ENCODE data around the gene CA4.
"Not testable (repeated sequence)": the region's sequence is repeated elsewhere in the genome, so short reads cannot be mapped to it uniquely, and the experiment has no call there.

CA4 gene

DNA sequence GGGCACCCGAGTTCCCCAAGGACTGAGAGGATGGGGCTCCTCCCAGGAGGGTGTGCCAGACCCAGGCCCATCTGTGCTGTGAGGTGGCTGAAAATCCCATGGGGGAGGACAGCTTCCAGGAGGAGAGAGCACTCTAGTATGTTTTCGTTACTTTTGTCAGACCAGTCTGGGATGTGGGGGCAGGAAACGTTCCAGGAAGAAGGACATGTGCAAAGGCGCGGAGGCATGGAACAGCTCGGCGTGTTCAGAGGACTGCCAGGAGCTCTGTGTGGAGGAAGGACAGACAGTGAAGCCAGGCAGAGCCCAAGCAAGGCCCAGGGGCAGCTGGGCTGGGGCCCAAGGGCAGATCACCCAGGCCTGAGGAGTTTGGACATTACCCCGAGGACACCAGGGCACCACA lies 7.0 kb downstream of the CA4 start:
- no peak for DNase-seq

DNA sequence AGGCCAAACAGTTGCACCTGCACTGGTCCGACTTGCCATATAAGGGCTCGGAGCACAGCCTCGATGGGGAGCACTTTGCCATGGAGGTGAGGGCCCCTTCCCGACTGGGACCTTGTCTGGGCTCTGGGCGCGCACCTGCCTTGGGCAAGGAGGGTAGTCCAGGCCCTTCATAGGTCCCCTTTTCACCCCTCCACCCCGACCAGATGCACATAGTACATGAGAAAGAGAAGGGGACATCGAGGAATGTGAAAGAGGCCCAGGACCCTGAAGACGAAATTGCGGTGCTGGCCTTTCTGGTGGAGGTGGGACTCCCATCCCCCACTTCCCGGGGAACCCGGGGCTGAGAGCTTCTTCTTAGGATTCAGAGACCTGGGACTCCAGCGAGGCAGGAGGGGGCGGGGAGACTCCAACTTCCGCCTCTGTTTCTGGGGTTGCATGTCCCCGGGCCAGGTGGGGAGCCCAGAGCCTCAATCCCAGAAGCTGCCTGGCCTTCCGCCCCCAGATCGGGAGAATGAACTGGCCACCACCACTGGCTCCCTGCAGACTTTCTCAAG lies 7.8 kb downstream of the CA4 start:
- no peak for DNase-seq

DNA sequence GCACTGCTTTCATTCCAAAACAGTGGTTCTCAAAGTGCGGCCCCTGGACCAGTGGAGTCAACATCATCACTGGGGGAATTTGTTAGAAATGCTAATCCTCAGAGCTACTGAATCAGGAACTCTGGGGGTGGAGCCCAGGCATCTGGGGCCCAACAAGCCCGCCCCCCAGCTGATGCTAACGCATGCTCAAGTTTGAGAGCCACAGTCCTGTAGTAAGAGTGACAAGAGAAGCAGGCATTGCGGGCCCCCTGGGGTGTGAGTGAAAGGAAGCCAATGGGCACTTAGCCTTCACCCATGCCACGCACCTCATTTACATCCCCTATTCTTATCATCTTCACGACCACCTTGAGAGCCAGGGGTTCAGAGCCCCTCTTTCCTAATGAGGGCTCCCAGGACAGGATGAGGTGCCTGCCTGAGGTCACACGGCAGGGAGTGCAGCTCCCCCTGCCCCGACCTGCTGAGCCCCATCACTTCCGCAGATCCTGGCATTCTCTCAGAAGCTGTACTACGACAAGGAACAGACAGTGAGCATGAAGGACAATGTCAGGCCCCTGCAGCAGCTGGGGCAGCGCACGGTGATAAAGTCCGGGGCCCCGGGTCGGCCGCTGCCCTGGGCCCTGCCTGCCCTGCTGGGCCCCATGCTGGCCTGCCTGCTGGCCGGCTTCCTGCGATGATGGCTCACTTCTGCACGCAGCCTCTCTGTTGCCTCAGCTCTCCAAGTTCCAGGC lies 9.1 kb downstream of the CA4 start:
- DNase-seq: no peak

DNA sequence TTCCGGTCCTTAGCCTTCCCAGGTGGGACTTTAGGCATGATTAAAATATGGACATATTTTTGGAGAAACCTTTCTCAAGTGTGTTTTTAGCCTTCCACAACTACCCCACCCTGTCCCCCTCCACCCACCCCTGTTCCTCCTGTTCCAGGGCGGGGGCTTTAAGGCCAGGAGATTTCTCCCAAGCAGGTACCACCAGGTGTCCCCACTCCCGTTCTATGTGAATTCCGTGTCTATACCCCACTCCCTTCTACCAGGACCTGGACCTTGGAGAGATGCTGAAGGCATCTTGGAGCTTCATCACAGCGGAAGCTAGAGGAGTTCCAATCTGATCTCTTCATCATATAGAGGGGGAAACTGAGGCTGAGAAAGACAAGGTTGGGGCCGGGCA lies 9.7 kb downstream of the CA4 start:
- no peak for DNase-seq

DNA sequence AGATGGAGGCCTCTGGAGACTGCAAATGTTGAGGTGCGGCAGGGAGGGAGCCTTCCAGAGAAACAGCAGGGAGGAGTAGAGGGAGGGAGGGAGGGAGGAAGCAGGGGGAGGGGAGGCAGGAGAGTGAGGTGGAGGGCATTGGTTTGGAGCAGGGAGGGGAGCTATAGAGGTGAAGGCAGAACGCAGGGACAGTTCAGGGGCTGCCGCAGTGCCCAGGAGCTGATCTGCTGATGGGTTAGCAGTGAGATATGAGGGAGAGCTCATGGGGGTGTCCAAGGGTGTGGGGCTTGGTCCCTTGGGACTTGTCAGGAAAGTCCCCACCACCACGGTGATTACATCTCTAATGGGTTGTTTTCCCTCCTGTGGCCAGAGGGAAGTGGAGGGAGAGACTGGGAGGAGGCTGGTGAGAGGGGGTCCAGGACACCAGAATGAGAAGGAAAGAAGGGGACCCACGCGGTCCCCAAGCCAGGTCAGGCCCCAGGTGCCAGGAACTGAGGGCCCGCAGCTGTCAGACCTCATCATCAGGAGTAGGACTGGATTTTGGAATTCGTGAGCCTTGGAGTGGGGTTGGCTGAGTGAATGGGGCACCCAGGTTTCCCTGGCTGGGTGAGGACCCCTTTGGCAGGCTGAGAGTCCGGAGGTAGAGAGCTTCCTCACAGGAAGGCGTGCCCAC lies 11.2 kb downstream of the CA4 start:
- no peak for DNase-seq

DNA sequence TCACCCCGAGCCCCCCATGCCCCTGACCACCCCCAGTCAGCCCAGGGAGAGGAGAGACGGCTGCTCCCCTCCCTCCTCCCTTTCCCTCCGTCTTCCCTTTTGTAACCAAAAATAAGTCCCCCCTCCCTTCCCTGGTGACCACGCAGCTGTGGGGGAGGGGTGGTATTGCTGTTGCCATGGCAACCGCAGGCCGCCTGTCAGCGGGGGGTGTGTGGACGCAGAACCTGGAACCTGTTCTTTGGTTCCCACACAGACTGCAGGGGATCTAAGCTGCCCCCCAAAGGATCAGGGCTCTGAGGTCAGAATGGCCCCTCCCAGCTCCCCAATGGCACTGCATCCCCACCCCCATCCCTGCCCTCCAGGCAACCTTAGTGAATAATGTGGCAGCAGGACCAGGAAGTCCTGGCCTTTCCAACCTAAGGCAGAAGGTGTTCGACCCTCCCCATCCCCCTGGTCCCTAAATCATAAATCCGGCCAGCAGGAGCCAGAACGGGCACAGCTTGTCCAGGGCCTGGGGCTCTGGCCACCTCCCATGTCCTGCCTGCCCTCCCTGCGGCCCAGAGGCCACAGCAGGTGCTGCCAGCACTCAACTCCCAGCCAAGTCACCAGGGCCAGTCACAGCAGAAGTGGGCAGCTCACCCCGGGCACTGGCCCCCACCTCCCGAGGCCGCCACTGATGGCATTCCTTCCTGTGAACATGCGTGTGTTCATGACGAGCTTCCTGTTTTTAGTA lies 12.0 kb downstream of the CA4 start:
- no peak for DNase-seq

DNA sequence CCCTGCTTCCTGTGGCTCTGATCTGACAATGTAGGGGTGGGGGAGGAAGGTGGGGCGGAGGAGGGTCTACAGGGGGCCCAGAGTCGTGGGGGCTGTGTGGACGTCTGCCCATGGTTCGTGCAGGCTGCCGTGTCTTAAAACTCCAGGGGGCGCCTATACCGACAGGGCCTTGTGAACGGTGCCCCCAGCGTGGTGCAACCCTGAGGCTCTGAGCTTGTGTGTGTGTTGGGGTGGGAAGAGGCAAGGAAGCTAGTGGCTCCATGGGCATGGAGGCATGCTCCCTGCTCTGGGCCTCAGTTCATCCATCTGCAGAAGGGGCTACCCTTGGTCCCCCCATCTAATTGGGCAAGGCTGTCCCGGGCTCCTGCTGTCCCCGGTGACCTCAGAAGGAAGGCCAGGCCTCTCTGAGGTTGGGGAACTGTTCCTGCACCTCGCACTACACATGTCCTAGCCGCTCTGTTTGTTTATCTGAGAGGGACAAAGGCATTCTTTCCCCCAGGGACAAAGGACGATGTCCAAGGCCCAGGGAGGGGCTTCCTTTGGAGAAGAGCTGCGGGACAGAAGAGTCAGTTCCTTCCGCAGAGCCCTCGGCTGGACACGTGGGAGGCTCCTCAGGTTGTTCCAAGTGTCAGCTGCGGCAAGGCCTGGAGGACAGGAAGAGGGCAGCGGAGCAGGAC lies 13.5 kb downstream of the CA4 start:
- no peak for DNase-seq

DNA sequence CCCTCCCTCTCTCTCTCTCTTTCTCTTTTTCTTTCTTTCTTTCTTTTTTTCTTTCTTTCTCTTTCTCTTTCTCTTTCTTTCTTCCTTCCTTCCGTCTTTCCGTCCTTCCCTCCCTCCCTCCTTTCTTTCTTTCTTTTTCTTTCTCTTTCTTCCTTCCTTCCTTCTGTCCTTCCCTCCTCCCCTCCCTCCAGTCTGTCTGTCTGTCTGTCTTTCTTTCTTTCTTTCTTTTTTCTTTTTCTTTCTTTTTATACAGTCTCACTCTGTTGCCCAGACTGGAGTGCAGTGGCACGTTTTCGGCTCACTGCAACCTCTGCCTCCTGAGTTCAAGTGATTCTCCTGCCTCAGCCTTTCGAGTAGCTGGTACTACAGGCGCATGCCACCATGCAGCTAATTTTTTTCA lies 14.4 kb downstream of the CA4 start:
- DNase-seq: no peak

DNA sequence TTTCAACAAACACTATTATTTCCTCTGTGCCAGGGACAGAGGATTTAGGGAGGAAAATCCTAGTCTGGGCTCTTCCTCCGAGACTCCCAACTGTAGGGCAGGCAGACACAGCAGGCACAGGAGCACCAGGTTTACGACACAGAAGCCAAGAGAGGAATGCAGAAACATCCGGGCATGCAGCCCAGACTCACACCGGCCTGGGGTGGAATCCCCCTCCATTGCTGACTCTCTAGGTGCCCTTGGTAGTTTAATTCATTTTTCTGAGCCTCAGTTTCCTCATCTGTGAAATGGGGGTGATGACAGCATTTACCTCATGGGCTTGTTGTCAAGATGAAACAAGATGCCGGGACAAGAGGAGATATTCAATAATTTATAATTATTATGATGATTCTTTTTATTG lies 14.9 kb downstream of the CA4 start:
- no peak for DNase-seq

DNA sequence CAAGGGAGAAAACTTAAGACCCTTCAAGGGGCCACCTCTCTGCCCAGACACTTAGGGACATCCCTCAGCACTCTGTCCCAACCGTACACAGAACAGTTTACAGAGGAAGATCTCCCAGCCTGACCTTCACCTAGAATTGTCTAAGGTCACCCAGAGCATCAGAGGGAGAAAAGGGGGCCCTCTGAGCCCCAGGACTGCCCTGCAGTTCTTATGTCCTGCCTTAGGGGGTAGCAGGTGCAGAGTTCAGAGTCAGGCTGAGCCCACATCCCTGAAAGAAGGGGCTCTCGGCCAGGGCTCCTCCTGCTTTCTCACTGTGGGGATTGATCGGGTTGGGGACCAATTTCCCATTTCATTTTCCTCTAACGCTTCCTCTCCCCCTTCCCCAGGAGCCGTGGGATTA lies 15.4 kb downstream of the CA4 start:
- DNase-seq: no peak

DNA sequence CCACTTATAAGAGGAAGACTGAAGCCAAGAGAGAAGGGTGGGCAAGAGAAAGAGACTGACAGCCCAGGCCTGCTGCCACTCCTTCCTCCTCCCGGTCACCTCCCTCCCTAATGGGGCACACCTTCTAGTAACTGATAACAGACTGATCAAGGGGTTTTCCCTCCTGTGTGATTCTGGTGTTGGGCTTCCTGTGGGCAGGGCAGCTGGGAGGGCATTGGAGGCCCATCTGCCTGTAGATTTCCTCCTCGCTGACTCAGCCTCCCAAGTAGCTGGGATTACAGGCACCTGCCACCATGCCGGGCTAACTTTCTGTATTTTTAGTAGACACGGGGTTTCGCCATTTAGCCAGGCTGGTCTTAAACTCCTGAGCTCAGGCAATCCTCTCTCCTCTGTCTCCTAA lies 16.2 kb downstream of the CA4 start:
- DNase-seq: no peak

DNA sequence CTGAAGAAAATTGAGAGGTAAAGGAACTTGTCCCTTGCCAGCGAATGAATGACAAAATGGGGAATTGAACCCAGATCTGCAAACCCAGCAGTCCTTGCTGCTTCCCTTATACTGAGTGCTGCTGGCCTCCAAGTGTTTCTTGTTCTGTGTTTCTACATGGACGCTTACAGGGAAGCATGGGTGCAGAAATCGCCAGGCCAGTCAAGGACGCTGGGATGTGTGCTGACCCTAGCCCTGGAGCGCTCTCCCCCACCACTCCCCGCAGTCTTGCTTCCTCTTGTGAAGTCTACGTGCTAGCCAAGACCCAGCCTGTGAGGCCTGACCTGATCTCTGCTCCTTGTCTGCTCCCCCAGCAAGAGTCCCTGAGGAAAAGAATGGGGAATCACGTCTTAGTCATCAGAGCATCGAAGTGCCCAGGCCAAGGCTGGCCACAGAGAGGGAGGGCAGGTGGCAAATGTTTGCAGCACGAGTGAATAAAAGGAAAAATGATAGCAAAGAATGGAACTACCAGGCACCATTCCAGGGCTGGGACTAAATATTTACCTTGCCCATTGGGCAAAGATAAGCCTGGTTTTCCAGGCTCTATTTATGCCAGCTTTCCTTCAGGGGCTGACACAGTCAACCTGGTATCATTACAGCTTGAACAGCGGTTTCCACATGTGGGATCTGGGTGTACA lies 17.4 kb downstream of the CA4 start:
- DNase-seq: no peak

DNA sequence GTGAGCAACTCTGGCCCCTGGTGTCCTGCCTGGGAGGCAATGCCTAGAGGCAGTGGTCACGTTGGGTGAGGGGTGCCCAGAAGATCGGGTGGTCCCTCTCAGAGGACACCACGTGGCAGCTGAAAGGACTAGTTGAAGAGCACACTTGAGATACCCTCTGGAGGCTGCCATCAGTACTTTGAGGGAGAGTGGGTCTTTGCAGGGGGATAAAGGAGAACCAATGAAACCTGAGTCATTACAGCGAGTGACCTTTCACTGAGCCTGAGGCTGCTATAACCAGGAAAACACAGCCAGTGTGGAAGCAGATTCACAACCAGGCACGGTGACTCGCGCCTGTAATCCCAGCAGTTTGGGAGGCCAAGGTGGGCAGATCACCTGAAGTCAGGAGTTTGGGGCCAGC lies 18.9 kb downstream of the CA4 start:
- DNase-seq: no peak

DNA sequence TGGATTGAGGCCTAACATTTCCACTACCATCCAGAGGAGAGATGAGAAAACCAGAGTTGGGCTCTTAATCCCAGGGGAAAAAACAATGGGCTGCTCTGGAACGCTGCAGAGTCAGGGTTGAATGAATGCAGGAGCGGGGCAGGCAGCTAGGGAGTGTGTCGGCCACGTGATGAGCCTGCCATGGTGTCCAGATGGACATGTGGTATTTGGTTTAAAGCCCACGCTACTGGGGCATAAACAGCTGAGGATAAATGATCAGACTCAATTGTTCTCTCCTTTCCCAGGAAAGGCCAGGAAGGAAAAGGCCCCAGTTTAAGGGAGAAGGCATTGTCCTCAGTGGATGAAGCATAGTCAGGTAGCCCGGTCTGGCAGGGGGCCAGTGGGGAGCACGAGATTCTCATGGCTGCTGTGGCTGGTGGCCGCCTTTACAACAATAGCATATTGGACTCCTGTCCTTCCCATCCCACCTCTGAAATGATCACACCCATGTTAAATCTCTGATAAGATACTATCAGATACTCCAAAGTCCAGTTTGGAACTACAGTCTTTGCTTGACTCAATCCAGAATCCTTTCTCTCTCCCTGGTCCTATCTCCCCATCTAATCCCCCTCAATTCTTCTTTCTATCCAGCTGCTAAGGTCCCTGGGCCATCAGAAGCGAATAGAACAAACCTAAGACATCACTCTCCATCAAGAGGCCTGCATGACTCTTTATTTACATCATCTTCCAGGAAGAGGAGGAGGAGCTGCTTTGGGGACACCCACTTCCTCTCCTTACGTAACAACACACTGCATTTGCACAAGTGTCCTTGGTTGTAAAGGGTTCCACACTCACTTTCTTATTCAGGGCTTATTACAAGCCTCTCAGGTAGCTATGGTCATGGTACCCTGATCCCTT lies 20.4 kb downstream of the CA4 start:
- DNase-seq: no peak

DNA sequence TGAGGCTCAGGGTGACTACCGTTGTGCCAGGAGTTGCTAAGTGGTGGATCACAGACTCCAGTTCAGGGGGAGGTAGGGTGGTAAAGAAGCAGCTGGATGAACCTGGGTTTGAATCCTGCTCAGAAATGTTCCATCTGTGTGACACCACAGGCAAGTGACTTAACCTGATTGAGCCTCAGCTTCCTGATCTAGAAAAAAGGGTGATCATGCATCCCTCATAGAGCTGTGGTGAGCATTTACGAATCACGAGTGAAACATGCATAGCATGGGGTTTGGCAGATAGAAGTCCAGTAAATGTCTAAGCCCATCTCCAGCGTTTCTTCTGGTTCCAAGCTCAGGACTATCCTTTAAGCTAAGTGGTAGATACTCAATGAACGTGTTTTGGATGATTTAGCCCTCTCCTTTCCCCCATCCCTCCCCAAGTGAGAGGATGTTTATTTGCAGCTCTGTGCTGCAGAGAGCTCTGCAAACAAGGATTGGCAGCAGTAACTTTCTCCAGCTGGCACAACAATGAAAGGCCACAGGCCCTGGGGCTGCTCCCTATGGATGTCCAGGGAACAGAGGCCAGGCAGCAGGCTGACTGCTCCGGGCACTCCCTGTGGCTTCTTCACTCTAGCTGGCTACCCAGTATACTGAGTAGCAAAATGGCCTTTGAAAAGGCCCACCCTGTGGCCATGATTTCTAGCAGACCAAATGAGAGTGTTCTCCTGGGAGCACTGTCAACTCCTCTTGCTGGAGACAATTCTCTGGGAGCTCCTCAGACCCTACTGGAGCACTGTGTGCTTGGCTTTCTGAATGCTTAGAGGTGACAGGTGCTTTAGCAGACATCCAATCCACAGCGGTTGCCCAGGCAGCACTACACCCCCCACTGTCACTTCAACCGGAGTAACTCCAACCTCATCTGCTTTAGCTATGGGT lies 21.3 kb downstream of the CA4 start:
- DNase-seq: no peak

DNA sequence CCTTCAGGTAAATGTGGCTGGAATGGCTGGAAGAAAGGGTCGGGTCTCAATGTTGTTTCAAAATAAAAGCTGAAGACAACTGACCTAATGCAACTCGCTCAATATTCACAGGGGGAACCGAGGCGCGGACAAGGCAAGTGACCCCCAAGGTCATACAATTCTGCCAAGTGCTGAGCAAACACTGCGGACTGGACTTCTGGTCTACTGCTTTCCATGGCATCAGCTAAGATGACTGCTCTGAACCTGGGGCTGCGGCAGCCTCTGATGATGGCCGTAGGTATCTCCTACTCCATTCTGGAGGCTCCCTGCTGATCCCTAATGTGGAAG lies 21.9 kb downstream of the CA4 start:
- DNase-seq: no peak

DNA sequence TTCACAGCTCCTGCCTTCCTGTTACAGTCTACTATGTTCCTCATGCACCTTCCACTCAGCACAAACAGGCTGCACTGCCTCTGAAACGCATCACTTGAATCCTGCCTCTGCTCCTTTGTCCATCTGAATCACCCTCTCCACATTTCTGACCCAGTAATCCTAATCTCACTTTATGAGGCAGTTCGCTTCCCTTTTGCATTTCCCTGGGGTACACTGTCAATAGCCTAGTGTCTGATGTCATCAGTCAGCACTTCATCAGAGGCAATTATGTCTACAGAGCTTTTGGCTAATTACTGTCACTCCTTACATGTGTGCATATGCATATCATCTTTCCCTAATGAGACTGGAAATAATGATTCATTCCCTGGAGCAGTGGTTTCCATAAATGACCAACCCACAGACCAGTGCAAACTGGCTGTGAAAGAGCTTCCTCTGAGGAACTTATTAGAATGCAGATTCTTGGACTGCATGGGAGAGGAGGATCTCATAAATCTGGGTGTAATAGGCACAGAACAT lies 23.6 kb downstream of the CA4 start:
- DNase-seq: no peak

DNA sequence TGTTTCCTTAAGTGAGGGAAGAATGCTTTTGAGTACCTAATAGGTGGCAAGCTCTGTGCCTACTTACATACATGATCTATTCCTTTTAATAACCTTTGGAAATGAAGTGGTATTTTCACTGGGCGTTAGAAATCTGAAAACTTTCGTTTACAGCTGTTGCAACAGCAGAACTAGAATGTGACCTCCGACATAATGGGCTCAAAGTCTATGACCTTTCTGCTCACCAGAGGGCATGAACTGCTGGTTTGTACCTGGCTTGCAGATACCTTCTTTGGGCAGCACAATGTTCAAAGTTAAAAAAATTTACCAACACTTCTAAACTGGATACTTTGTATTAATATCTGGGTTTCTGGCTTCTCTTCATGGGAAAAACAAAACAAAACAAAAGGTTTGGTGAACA lies 24.3 kb downstream of the CA4 start:
- DNase-seq: no peak

DNA sequence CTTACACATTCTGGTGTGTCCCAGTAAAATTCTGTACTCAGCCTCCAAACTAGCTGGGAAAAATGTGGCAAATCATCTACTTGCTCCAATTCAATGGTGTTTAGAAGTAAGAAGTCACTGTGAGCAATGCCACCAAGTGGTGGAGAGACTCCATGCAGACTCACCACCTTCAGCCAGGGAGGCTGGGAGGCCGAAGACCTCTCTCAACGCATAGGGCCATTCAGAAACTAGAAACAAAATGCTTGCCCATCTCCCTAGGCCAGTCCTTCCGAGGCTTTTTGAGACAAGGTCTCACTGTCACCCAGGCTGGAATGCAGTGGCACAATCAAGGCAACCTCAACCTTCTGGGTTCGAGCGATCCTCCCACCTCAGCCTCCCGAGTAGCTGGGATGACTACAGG lies 25.0 kb downstream of the CA4 start:
- not testable (repeated sequence) for DNase-seq

DNA sequence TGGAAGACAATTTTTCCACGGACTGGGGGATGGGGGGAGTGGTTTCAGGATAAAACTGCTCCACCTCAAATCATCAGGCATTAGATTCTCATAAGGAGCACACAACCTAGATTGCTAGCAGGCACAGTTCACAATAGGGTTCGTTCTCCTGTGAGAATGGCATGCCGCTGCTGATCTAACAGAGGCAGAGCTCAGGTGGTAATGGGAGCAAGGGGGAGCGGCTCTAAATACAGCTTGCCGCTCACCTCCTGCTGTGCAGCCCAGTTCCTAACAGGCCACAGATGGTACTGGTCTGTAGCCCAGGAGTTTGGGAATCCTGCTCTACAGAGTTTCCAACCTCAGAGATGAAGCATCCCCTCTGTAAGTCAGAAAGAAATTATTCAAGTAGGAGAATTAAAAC lies 27.0 kb downstream of the CA4 start:
- not testable (repeated sequence) for DNase-seq

Measured in NCI-H1048 (cell line).